ENCODE results near the gene GTPBP3. TPM values are rescaled to one million over a fixed set of nuclear protein-coding genes. Genes with fewer than 3 reads are reported as not detected.

GTPBP3 gene
- total RNA-seq, 2 experiments from 2014 or later, result 21.2 to 24.0 TPM

GRCh38 chr19:17296976-17297375 lies 40.4 kb upstream of the GTPBP3 start:
- H3K36me3 ChIP-seq (ENCODE audit: insufficient read depth, low read length), result no peaks in the 10 kb centered on the region
- Mint-ChIP-seq H3K27me3 (no peaks in the 10 kb centered on the region), H3K27ac (no peak overlapping the region), H3K36me3 (ENCODE audit: low read depth) (peaks cover 11% of the 10 kb centered on the region), H3K4me1 (ENCODE audit: low read depth) (peaks cover 8% of the 10 kb centered on the region), H3K4me3 (no peak overlapping the region), H3K9me3 (no peaks in the 10 kb centered on the region)
- TF ChIP-seq CTCF (IDR thresholded peaks at IDR 0.05), result no peak
- DNase-seq, result no peak
- no peak for ATAC-seq (ENCODE audit: poor library complexity)
- CTCF ChIA-PET, result interaction anchor here (1.1 to 1.3 kb wide), 2 partner anchors 8 to 12 kb away, joined by 3 to 5 read pairs; partner anchors contain the start of genes DDA1 and MRPL34
- H3K27me3 ChIP-seq (ENCODE audit: control insufficient read depth in 1 of 2, insufficient read depth in 2 of 2, low read length in 2 of 2), result no peaks in the 10 kb centered on the region
- no peak overlapping the region for H3K27ac ChIP-seq (ENCODE audit: low read depth in 1 of 2, low read length in 2 of 2)
- H3K4me3 ChIP-seq (ENCODE audit: low read length), result no peak overlapping the region
- POLR2A ChIA-PET, result interaction anchor here (1.2 kb wide), 1 partner anchor 8 kb away, joined by 6 read pairs; the partner anchor contains the start of gene MRPL34
- intact Hi-C loops (cut with DNase I, micrococcal nuclease), result no loop called here
- peaks cover 0 to 9% of the 10 kb centered on the region in 2 experiments for H3K9me3 ChIP-seq (ENCODE audit: control insufficient read depth in 1 of 2, insufficient read depth in 1 of 2, low read length in 2 of 2)
- peaks cover 11% of the 10 kb centered on the region for H3K4me1 ChIP-seq (ENCODE audit: insufficient read depth, low read length)

- no peak for TF ChIP-seq CTCF (IDR thresholded peaks at IDR 0.05)
- ChIA-PET CTCF (no interaction called here), POLR2A (no interaction called here)
- intact Hi-C loops (cut with DNase I, micrococcal nuclease), result no loop called here
- ATAC-seq (ENCODE audit: poor library complexity) (no peak), DNase-seq (peak in 1 of 14 experiments; percentile 36)
- Histone ChIP-seq H3K9me3 (ENCODE audit: control insufficient read depth in 1 of 2, insufficient read depth in 1 of 2, low read length in 2 of 2) (peaks cover 0 to 4% of the 10 kb centered on the region in 2 experiments), H3K4me1 (ENCODE audit: insufficient read depth, low read length) (peaks cover 35% of the 10 kb centered on the region), H3K4me3 (ENCODE audit: low read length) (no peak overlapping the region), H3K36me3 (ENCODE audit: insufficient read depth, low read length) (no peaks in the 10 kb centered on the region), H3K27ac (ENCODE audit: low read depth in 1 of 2, low read length in 2 of 2) (no peak overlapping the region), H3K27me3 (ENCODE audit: control insufficient read depth in 1 of 2, insufficient read depth in 2 of 2, low read length in 2 of 2) (no peaks in the 10 kb centered on the region)
- Mint-ChIP-seq H3K27me3 (no peaks in the 10 kb centered on the region), H3K27ac (no peak overlapping the region), H3K4me3 (peak overlapping the region; percentile 11), H3K9me3 (no peaks in the 10 kb centered on the region), H3K36me3 (ENCODE audit: low read depth) (peaks cover 17% of the 10 kb centered on the region), H3K4me1 (ENCODE audit: low read depth) (peaks cover 35% of the 10 kb centered on the region)
Measured at GRCh38 chr19:17300992-17301619, 36.2 kb upstream of the GTPBP3 start.

GRCh38 chr19:17302391-17303166 lies 34.8 kb upstream of the GTPBP3 start:
- peaks cover 17% of the 10 kb centered on the region for H3K36me3 Mint-ChIP-seq (ENCODE audit: low read depth)
- TF ChIP-seq CTCF (IDR thresholded peaks at IDR 0.05), result no peak
- no peaks in the 10 kb centered on the region for H3K9me3 Mint-ChIP-seq
- no peaks in the 10 kb centered on the region for H3K36me3 ChIP-seq (ENCODE audit: insufficient read depth, low read length)
- no peaks in the 10 kb centered on the region for H3K27me3 ChIP-seq (ENCODE audit: control insufficient read depth in 1 of 2, insufficient read depth in 2 of 2, low read length in 2 of 2)
- ChIA-PET POLR2A (interaction anchor here (0.6 to 1.4 kb wide), 4 partner anchors 10 to 177 kb away, joined by 3 to 6 read pairs (median 4); partner anchors contain the start of gene ANO8), CTCF (interaction anchor here (1.5 to 1.9 kb wide), 2 partner anchors 10 to 83 kb away, joined by 6 to 10 read pairs; no protein-coding TSS in a partner anchor)
- DNase-seq (peak in 5 of 14 experiments; percentile 19 to 65 (median 23)), ATAC-seq (ENCODE audit: poor library complexity) (peak; percentile 11)
- H3K4me1 Mint-ChIP-seq (ENCODE audit: low read depth), result peaks cover 43% of the 10 kb centered on the region
- intact Hi-C loops (cut with DNase I, micrococcal nuclease), result loop anchor here in 1 of 2 experiments (1.0 kb wide), 1 partner anchor 10 kb away; no protein-coding TSS in a partner anchor
- peaks cover 0 to 4% of the 10 kb centered on the region in 2 experiments for H3K9me3 ChIP-seq (ENCODE audit: control insufficient read depth in 1 of 2, insufficient read depth in 1 of 2, low read length in 2 of 2)
- peak overlapping the region; percentile 94 for H3K4me3 Mint-ChIP-seq
- peak overlapping the region; percentile 58 for H3K27ac Mint-ChIP-seq
- H3K4me1 ChIP-seq (ENCODE audit: insufficient read depth, low read length), result peaks cover 44% of the 10 kb centered on the region
- no peaks in the 10 kb centered on the region for H3K27me3 Mint-ChIP-seq
- peak overlapping the region in 1 of 2 donors; percentile 34 for H3K27ac ChIP-seq (ENCODE audit: low read depth in 1 of 2, low read length in 2 of 2)
- peak overlapping the region; percentile 70 for H3K4me3 ChIP-seq (ENCODE audit: low read length)
